HEK293 (cell line): ENCODE results near the gene KRT5.
A peak's percentile ranks its signal among the peaks of the same experiment; 100 is the strongest.

Experiments used
- CTCF ChIA-PET: fragments of 350-600 bp; formaldehyde crosslinking; extraction: SDS; loops from one replicate; lab custom pipeline; 2021; ENCODE audit warnings: antibody characterized with exemption; lab: Yijun Ruan, JAX
- POLR2A ChIA-PET: fragments of 300-600 bp; formaldehyde crosslinking; extraction: SDS; loops from one replicate; lab custom pipeline; 2020; ENCODE audit warnings: antibody characterized with exemption, inconsistent platforms; lab: Yijun Ruan, JAX
- H3K27ac ChIP-seq: fragments of 200-500 bp; sonication (Bioruptor generic); 2 replicates; pipeline ENCODE4 v1.5.1; 2014; ENCODE audit warnings: low read depth, low read length, control low read depth, inconsistent platforms; ENCODE audit errors: extremely low read depth
- H3K36me3 ChIP-seq, 2 experiments: fragments of 200-500 bp in 1 of 2; sonication (Bioruptor generic) in 1 of 2; 1 replicate in 1 of 2; 2 replicates in 1 of 2; pipeline ENCODE4 v1.5.1; 2014 to 2017; ENCODE audit warnings: inconsistent platforms in 2 of 2, low read length in 2 of 2; ENCODE audit not compliant: control insufficient read depth in 2 of 2, insufficient read depth in 1 of 2
- H3K4me1 ChIP-seq: fragments of 200-500 bp; sonication (Bioruptor generic); 2 replicates; pipeline ENCODE4 v1.5.1; 2014; ENCODE audit warnings: mild to moderate bottlenecking, low read length, inconsistent platforms; ENCODE audit not compliant: control insufficient read depth, insufficient read depth
- H3K4me3 ChIP-seq: 2 replicates; pipeline ENCODE4 v1.5.1; 2011; ENCODE audit warnings: low read depth, mild to moderate bottlenecking, control low read depth, low read length, moderate library complexity
- H3K9me3 ChIP-seq: fragments of 200-500 bp; sonication (Bioruptor generic); 2 replicates; pipeline ENCODE4 v1.5.1; 2014; ENCODE audit warnings: low read depth, low read length, inconsistent platforms; ENCODE audit not compliant: control insufficient read depth, insufficient read depth
- INSM2 ChIP-seq: fragments of 450-650 bp; formaldehyde crosslinking; IDR thresholded peaks from 2 replicates; pipeline ENCODE4 v1.5.1; 2016; ENCODE audit warnings: missing biosample characterization, missing genetic modification characterization
- KLF7 ChIP-seq: fragments of 450-650 bp; formaldehyde crosslinking; IDR thresholded peaks from 2 replicates; pipeline ENCODE4 v1.5.1; 2016; ENCODE audit warnings: missing biosample characterization, missing genetic modification characterization, borderline replicate concordance
- REPIN1 ChIP-seq: fragments of 450-650 bp; formaldehyde crosslinking; IDR thresholded peaks from 2 replicates; pipeline ENCODE4 v1.5.1; 2017; ENCODE audit warnings: missing biosample characterization, missing genetic modification characterization, low read depth
- SALL2 ChIP-seq: fragments of 450-650 bp; formaldehyde crosslinking; IDR thresholded peaks from 2 replicates; pipeline ENCODE4 v1.5.0; 2017; ENCODE audit warnings: missing biosample characterization, mild to moderate bottlenecking, missing genetic modification characterization, borderline replicate concordance
- SCRT2 ChIP-seq: fragments of 450-650 bp; formaldehyde crosslinking; IDR thresholded peaks from 2 replicates; pipeline ENCODE4 v1.5.1; 2016; ENCODE audit warnings: missing biosample characterization, missing genetic modification characterization
- SETDB1 ChIP-seq: IDR thresholded peaks from one replicate; pipeline ENCODE4 v1.6.1; 2017; ENCODE audit warnings: mild to moderate bottlenecking, low read length, moderate library complexity, mixed read lengths; ENCODE audit not compliant: insufficient read length
- SP3 ChIP-seq: fragments of 450-650 bp; formaldehyde crosslinking; IDR thresholded peaks from 2 replicates; pipeline ENCODE4 v1.5.1; 2016; ENCODE audit warnings: missing biosample characterization, missing genetic modification characterization
- SP7 ChIP-seq: fragments of 450-650 bp; formaldehyde crosslinking; IDR thresholded peaks from 2 replicates; pipeline ENCODE4 v1.5.1; 2016; ENCODE audit warnings: missing biosample characterization, missing genetic modification characterization
- TCF7L2 ChIP-seq: IDR thresholded peaks from 2 replicates; pipeline ENCODE4 v1.6.1; 2011; ENCODE audit warnings: low read depth, mild to moderate bottlenecking, inconsistent platforms, low read length, moderate library complexity, borderline replicate concordance
- ZFP69B ChIP-seq: fragments of 450-650 bp; formaldehyde crosslinking; IDR thresholded peaks from 2 replicates; pipeline ENCODE4 v1.5.1; 2016; ENCODE audit warnings: missing biosample characterization, missing genetic modification characterization
- ZIC2 ChIP-seq: fragments of 450-650 bp; formaldehyde crosslinking; IDR thresholded peaks from 2 replicates; pipeline ENCODE4 v1.5.1; 2016; ENCODE audit warnings: missing biosample characterization, missing genetic modification characterization
- ZNF114 ChIP-seq: fragments of 450-650 bp; formaldehyde crosslinking; IDR thresholded peaks from 2 replicates; pipeline ENCODE4 v1.5.0; 2017; ENCODE audit warnings: missing biosample characterization, missing genetic modification characterization
- ZNF121 ChIP-seq: fragments of 450-650 bp; formaldehyde crosslinking; IDR thresholded peaks from 2 replicates; pipeline ENCODE4 v1.5.1; 2016; ENCODE audit warnings: missing biosample characterization, missing genetic modification characterization
- ZNF133 ChIP-seq: fragments of 450-650 bp; formaldehyde crosslinking; IDR thresholded peaks from 2 replicates; pipeline ENCODE4 v1.5.1; 2016; ENCODE audit warnings: missing biosample characterization, missing genetic modification characterization
- ZNF169 ChIP-seq: fragments of 450-650 bp; formaldehyde crosslinking; IDR thresholded peaks from 2 replicates; pipeline ENCODE4 v1.5.1; 2016; ENCODE audit warnings: missing biosample characterization, missing genetic modification characterization
- ZNF202 ChIP-seq: fragments of 450-650 bp; formaldehyde crosslinking; IDR thresholded peaks from 2 replicates; pipeline ENCODE4 v1.5.1; 2016; ENCODE audit warnings: missing biosample characterization, missing genetic modification characterization, borderline replicate concordance
- ZNF211 ChIP-seq: fragments of 450-650 bp; formaldehyde crosslinking; IDR thresholded peaks from 2 replicates; pipeline ENCODE4 v1.5.1; 2016; ENCODE audit warnings: low read depth, missing biosample characterization, missing genetic modification characterization
- ZNF248 ChIP-seq: fragments of 450-650 bp; formaldehyde crosslinking; IDR thresholded peaks from 2 replicates; pipeline ENCODE4 v1.5.1; 2017; ENCODE audit warnings: missing biosample characterization, missing genetic modification characterization
- ZNF292 ChIP-seq: fragments of 450-650 bp; formaldehyde crosslinking; IDR thresholded peaks from 2 replicates; pipeline ENCODE4 v1.5.1; 2016; ENCODE audit warnings: low read depth, missing biosample characterization, missing genetic modification characterization, borderline replicate concordance
- ZNF366 ChIP-seq: fragments of 450-650 bp; formaldehyde crosslinking; conservative IDR thresholded peaks from 2 replicates; pipeline ENCODE4 v1.5.1; 2016; ENCODE audit warnings: missing biosample characterization, missing genetic modification characterization
- ZNF391 ChIP-seq: fragments of 450-650 bp; formaldehyde crosslinking; IDR thresholded peaks from 2 replicates; pipeline ENCODE4 v1.5.1; 2016; ENCODE audit warnings: low read depth, missing biosample characterization, missing genetic modification characterization, borderline replicate concordance
- ZNF423 ChIP-seq: fragments of 450-650 bp; formaldehyde crosslinking; IDR thresholded peaks from 2 replicates; pipeline ENCODE4 v1.5.1; 2016; ENCODE audit warnings: missing biosample characterization, missing genetic modification characterization
- ZNF501 ChIP-seq: fragments of 450-650 bp; formaldehyde crosslinking; IDR thresholded peaks from 2 replicates; pipeline ENCODE4 v1.5.1; 2016; ENCODE audit warnings: missing biosample characterization, missing genetic modification characterization
- ZNF548 ChIP-seq: fragments of 450-650 bp; formaldehyde crosslinking; IDR thresholded peaks from 2 replicates; pipeline ENCODE4 v1.5.1; 2016; ENCODE audit warnings: missing biosample characterization, missing genetic modification characterization
- ZNF600 ChIP-seq: fragments of 450-650 bp; formaldehyde crosslinking; IDR thresholded peaks from 2 replicates; pipeline ENCODE4 v1.5.1; 2016; ENCODE audit warnings: missing biosample characterization, missing genetic modification characterization
- ZNF660 ChIP-seq: fragments of 450-650 bp; IDR thresholded peaks from 2 replicates; pipeline ENCODE4 v1.5.1; 2018; ENCODE audit warnings: missing biosample characterization, mild to moderate bottlenecking, missing genetic modification characterization
- ZNF664 ChIP-seq: fragments of 450-650 bp; formaldehyde crosslinking; IDR thresholded peaks from 2 replicates; pipeline ENCODE4 v1.5.1; 2016; ENCODE audit warnings: missing biosample characterization, missing genetic modification characterization
- TF ChIP-seq, protein P1 (sequence below): fragments of 450-650 bp; formaldehyde crosslinking; IDR thresholded peaks from 2 replicates; pipeline ENCODE4 v1.5.1; 2016; ENCODE audit warnings: missing biosample characterization, missing genetic modification characterization, borderline replicate concordance

Gene KRT5

DNA sequence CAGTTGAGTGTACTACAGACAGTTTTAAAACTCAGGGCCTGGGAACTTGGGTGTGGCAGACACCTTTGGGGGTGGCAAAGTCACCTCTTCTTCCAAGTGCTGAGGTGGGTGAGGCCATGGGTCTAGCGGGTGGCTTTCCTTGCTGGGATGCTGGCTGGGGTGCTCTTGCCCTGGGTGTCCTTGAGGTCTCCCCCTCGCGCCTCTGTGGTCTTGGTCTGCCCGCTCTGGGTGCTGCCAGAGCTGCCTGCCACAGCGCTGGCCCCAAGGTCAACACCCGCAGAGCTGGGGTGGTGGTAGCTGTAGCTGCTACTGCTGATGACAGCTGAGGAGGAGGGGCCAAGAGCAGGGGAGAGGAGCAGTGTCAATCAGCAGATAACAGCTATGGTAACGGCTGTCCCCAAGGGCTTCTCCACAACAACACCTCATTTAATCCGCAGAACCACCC, 46.7 kb upstream of the KRT5 start (continued):
- TF ChIP-seq, protein P1, sequence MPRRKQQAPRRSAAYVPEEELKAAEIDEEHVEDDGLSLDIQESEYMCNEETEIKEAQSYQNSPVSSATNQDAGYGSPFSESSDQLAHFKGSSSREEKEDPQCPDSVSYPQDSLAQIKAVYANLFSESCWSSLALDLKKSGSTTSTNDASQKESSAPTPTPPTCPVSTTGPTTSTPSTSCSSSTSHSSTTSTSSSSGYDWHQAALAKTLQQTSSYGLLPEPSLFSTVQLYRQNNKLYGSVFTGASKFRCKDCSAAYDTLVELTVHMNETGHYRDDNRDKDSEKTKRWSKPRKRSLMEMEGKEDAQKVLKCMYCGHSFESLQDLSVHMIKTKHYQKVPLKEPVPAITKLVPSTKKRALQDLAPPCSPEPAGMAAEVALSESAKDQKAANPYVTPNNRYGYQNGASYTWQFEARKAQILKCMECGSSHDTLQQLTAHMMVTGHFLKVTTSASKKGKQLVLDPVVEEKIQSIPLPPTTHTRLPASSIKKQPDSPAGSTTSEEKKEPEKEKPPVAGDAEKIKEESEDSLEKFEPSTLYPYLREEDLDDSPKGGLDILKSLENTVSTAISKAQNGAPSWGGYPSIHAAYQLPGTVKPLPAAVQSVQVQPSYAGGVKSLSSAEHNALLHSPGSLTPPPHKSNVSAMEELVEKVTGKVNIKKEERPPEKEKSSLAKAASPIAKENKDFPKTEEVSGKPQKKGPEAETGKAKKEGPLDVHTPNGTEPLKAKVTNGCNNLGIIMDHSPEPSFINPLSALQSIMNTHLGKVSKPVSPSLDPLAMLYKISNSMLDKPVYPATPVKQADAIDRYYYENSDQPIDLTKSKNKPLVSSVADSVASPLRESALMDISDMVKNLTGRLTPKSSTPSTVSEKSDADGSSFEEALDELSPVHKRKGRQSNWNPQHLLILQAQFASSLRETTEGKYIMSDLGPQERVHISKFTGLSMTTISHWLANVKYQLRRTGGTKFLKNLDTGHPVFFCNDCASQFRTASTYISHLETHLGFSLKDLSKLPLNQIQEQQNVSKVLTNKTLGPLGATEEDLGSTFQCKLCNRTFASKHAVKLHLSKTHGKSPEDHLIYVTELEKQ, result no peak
- TF ChIP-seq ZNF133 (tag by site-specific recombination), result no peak
- TF ChIP-seq ZNF211 (tag by site-specific recombination), result no peak
- no peak for TF ChIP-seq ZNF248 (tag by site-specific recombination)
- TF ChIP-seq ZNF664, result no peak
- TF ChIP-seq ZNF169 (tag by site-specific recombination), result no peak
- no peak for TF ChIP-seq INSM2 (tag by site-specific recombination)
- TF ChIP-seq ZNF548 (tag by site-specific recombination), result no peak
- TF ChIP-seq ZNF423 (tag by site-specific recombination), result no peak
- TF ChIP-seq, all 188 proteins: peak for 0

DNA sequence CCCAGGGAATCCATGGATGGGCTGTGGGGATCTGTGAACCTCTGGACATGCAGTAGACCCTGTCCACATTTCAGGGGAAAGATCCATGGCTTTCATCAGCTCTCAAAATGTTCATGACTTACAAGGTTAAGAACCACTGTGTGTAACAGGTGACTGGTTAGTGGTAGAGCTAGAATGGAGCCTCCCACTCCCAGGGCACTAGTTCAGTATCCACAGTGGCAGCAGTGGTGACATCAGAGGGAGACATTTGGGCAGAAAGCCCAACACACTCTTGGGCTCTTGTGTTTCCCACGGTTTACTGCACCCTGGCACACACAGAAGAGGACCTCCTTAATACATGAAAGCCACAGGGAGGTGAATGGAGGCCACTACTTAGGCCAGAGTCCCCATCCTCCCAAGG, 44.4 kb upstream of the KRT5 start:
- ChIA-PET POLR2A (no interaction called here), CTCF (interaction anchor here (1.6 kb wide), 1 partner anchor 169 kb away, joined by 5 read pairs; no protein-coding TSS in a partner anchor)
- Histone ChIP-seq H3K36me3 (no peaks in the 10 kb centered on the region), H3K4me3 (no peak overlapping the region), H3K4me1 (no peaks in the 10 kb centered on the region), H3K9me3 (no peaks in the 10 kb centered on the region), H3K27ac (no peak overlapping the region)
- TF ChIP-seq ZIC2 (tag by site-specific recombination), result no peak
- TF ChIP-seq SCRT2 (tag by site-specific recombination), result peak; percentile 72

DNA sequence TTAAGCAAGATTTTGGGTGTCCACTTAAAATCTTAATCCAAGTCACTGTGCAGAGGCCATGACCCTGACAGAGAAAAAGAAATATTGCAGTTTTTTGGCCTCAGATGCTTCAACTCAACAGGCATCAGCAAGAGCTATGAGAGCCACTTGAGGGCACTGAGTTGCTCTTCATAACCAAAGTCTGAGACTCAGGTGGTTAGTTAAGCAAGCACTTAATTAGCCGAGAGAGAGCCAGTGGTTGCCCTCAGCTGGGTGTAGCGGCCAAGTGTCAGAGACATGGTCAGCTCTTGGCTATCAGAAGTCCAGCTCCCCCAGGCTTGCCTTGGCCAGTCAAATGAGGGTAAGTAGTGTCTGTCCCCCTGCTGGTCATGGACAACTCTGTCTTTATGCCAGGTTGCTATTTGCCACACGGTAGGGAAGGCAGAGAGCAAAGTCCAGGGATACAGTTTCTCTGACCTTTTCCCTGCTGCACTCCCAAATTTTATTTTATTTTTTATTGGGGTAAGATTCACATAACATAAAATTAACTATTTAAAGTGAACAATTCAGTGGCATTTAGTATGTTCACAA, 41.8 kb upstream of the KRT5 start:
- Histone ChIP-seq H3K9me3 (no peaks in the 10 kb centered on the region), H3K4me1 (no peaks in the 10 kb centered on the region), H3K36me3 (no peaks in the 10 kb centered on the region), H3K4me3 (no peak overlapping the region), H3K27ac (no peak overlapping the region)
- POLR2A ChIA-PET, result no interaction called here
- CTCF ChIA-PET, result interaction anchor here (0.6 to 1.5 kb wide), 6 partner anchors 10 to 318 kb away, joined by 3 to 7 read pairs (median 3); no protein-coding TSS in a partner anchor
- no peak for TF ChIP-seq KLF7 (tag by site-specific recombination)
- TF ChIP-seq ZNF600 (tag by site-specific recombination), result no peak
- TF ChIP-seq SP7, result no peak
- no peak for TF ChIP-seq SETDB1
- TF ChIP-seq ZNF501, result no peak
- TF ChIP-seq ZNF391, result no peak
- no peak for TF ChIP-seq TCF7L2
- no peak for TF ChIP-seq ZNF114 (tag by site-specific recombination)
- TF ChIP-seq ZNF660 (tag by site-specific recombination), result no peak
- TF ChIP-seq REPIN1 (tag by site-specific recombination), result no peak
- TF ChIP-seq ZNF366 (tag by site-specific recombination), result no peak
- TF ChIP-seq ZFP69B, result no peak
- no peak for TF ChIP-seq SP3 (tag by site-specific recombination)
- no peak for TF ChIP-seq ZNF423 (tag by site-specific recombination)
- no peak for TF ChIP-seq SALL2 (tag by site-specific recombination)
- TF ChIP-seq ZNF202 (tag by site-specific recombination), result no peak
- TF ChIP-seq ZNF121 (tag by site-specific recombination), result no peak
- no peak for TF ChIP-seq ZNF292 (tag by site-specific recombination)
